GM19240 (cell line): ENCODE results near the gene SMYD5.

Experiments
- DNase-seq: peaks from one replicate; pipeline ENCODE4 v3.0.0; 2011; ENCODE audit warnings: low spot score; ENCODE audit not compliant: insufficient read length

SMYD5 gene

GRCh38 chr2:73238149-73238548 lies 24.1 kb downstream of the SMYD5 start:
- no peak for DNase-seq

GRCh38 chr2:73238976-73239375 lies 24.9 kb downstream of the SMYD5 start:
- no peak for DNase-seq

GRCh38 chr2:73239776-73240175 lies 25.7 kb downstream of the SMYD5 start:
- DNase-seq, result no peak

GRCh38 chr2:73243884-73244570 lies 30.0 kb downstream of the SMYD5 start:
- DNase-seq, result no peak

- DNase-seq, result no peak
Observed at GRCh38 chr2:73244580-73244979, 30.5 kb downstream of the SMYD5 start.

GRCh38 chr2:73246850-73247249 lies 32.8 kb downstream of the SMYD5 start:
- DNase-seq, result no peak

- DNase-seq, result no peak
Observed at GRCh38 chr2:73249636-73250035, 35.6 kb downstream of the SMYD5 start.

GRCh38 chr2:73250872-73251846 lies 37.1 kb downstream of the SMYD5 start:
- no peak for DNase-seq

GRCh38 chr2:73252238-73253027 lies 38.4 kb downstream of the SMYD5 start:
- DNase-seq, result no peak

GRCh38 chr2:73253400-73253799 lies 39.4 kb downstream of the SMYD5 start:
- DNase-seq, result no peak

GRCh38 chr2:73253901-73254300 lies 39.9 kb downstream of the SMYD5 start:
- no peak for DNase-seq

- no peak for DNase-seq
Observed at GRCh38 chr2:73254343-73255006, 40.4 kb downstream of the SMYD5 start.

- no peak for DNase-seq
Observed at GRCh38 chr2:73255007-73255644, 41.1 kb downstream of the SMYD5 start.

GRCh38 chr2:73255907-73256617 lies 42.0 kb downstream of the SMYD5 start:
- no peak for DNase-seq

GRCh38 chr2:73256618-73256922 lies 42.5 kb downstream of the SMYD5 start:
- DNase-seq, result no peak

- DNase-seq, result no peak
Observed at GRCh38 chr2:73257021-73257420, 43.0 kb downstream of the SMYD5 start.

GRCh38 chr2:73257425-73258125 lies 43.5 kb downstream of the SMYD5 start:
- no peak for DNase-seq

GRCh38 chr2:73258186-73258912 lies 44.3 kb downstream of the SMYD5 start:
- DNase-seq, result no peak

GRCh38 chr2:73258913-73259215 lies 44.8 kb downstream of the SMYD5 start:
- no peak for DNase-seq
